ENCODE results near the gene PROZ. TPM values are rescaled to one million over a fixed set of nuclear protein-coding genes. Genes with fewer than 3 reads are reported as not detected.

The PROZ gene
- total and polyA plus RNA-seq, 4 donors, result not detected

DNA sequence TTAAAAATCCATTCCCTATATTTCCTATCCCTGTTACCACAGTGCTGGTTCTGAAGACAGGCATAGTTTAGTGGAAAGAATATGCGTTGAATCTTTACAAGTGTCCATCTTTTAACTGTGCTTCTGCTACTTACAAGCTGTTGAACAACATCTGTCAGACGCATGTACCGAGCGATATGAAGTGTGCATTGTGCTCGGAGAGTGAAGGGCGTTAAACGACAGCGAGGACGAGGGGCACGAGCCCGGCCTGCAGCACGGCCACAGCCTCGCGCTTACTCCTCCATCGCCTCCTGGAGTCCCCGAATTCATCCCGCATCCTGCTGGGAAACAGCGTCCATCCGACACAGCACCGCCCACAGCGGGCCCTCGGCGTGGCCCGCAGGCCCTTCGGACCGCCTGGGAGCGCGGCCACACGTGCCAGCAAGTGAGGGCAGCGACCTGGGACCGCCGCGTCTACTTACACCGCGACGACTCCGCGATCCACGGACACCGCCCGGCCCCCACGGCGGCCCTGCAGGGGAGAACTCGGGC lies 49.5 kb downstream of the PROZ start:
- TF ChIP-seq, protein P1, sequence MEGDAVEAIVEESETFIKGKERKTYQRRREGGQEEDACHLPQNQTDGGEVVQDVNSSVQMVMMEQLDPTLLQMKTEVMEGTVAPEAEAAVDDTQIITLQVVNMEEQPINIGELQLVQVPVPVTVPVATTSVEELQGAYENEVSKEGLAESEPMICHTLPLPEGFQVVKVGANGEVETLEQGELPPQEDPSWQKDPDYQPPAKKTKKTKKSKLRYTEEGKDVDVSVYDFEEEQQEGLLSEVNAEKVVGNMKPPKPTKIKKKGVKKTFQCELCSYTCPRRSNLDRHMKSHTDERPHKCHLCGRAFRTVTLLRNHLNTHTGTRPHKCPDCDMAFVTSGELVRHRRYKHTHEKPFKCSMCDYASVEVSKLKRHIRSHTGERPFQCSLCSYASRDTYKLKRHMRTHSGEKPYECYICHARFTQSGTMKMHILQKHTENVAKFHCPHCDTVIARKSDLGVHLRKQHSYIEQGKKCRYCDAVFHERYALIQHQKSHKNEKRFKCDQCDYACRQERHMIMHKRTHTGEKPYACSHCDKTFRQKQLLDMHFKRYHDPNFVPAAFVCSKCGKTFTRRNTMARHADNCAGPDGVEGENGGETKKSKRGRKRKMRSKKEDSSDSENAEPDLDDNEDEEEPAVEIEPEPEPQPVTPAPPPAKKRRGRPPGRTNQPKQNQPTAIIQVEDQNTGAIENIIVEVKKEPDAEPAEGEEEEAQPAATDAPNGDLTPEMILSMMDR (IDR thresholded peaks at IDR 0.05; ENCODE audit: control extremely low read depth, extremely low read depth), result no peak
- DNase-seq (peak; percentile 44 to 53 (median 46)), ATAC-seq (ENCODE audit: insufficient read depth, low FRiP score) (peak; percentile 31)
- Histone ChIP-seq H3K9me3 (ENCODE audit: control insufficient read depth in 4 of 4, insufficient read depth in 3 of 4, low read length in 3 of 4) (no peaks in the 10 kb centered on the region), H3K27ac (ENCODE audit: low read depth in 1 of 2, low read length in 1 of 2) (peak overlapping the region; percentile 99 to 100), H3K4me3 (peak overlapping the region; percentile 83), H3K4me1 (ENCODE audit: control insufficient read depth in 5 of 5, insufficient read depth in 5 of 5, low read length in 5 of 5) (peaks cover 0 to 27% (median 12%) of the 10 kb centered on the region in 5 donors), H3K27me3 (ENCODE audit: control insufficient read depth in 3 of 3, insufficient read depth in 3 of 3, low read length in 2 of 3) (no peaks in the 10 kb centered on the region), H3K9ac (ENCODE audit: insufficient read depth in 1 of 2, low read length in 2 of 2) (peak overlapping the region; percentile 18 to 88), H3K36me3 (ENCODE audit: control insufficient read depth in 4 of 4, insufficient read depth in 4 of 4, low read length in 4 of 4) (peaks cover 0 to 7% (median 0%) of the 10 kb centered on the region in 4 donors)
- WGBS, 2 donors, result 0% methylated on average over 43 to 44 of the region's 44 CpGs

DNA sequence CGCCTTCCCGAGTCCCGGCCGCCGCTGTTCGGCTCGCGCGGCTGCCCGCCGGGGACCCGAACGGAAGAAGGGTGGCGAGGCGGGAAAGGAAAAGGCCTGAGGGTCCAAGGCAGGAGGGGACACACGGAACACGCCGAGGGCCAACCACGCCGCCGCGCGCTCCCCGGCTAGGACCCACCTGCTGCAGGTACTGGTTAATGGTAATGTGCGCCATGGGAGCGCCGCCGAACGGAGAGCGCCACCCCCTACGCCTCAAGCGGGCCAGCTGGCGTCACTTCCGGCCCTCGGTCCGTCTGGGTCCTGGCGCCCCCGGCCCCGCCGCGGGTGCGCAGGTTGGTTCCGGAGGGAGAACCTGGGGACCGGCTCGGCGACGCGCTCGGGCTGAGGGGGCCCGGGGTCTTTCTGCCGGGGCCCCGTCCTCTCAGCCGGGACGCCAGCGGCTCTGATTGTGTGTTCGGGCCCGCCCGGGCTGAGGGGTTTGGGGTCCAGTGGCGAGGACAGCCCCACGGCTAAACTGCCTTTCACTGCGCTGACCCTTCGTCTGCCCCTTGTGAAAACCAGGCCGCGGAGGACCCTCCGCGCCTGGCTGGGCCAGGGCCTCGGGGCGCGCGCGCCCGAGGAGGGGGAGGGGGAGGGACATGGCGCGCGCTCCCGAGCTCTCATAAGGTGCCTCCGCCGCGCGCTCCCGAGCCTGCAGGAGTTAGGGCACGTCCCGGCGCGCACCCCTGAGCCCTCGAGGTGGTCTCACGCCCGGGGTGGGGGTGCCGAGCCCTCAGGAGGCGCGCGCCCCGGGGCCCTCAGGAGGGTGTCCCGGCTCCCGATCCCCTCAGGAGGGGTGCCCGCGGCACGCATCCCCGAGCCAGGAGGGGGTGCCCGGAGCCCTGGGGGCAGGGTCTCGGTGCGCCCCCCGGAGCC lies 50.2 kb downstream of the PROZ start, which contains the start of gene PCID2:
Gene PCID2 (minus strand): TSS at position 249 of the 915 bp plus-strand sequence. CDS start 35 bp downstream, at position 214.
- Histone ChIP-seq H3K36me3 (ENCODE audit: control insufficient read depth in 4 of 4, insufficient read depth in 4 of 4, low read length in 4 of 4) (peaks cover 0 to 4% (median 0%) of the 10 kb centered on the region in 4 donors), H3K4me1 (ENCODE audit: control insufficient read depth in 5 of 5, insufficient read depth in 5 of 5, low read length in 5 of 5) (peaks cover 0 to 27% (median 12%) of the 10 kb centered on the region in 5 donors), H3K27ac (ENCODE audit: low read depth in 1 of 2, low read length in 1 of 2) (peak within 1 kb of the TSS; percentile 99 to 100), H3K9me3 (ENCODE audit: control insufficient read depth in 4 of 4, insufficient read depth in 3 of 4, low read length in 3 of 4) (no peaks in the 10 kb centered on the region), H3K9ac (ENCODE audit: insufficient read depth in 1 of 2, low read length in 2 of 2) (peak within 1 kb of the TSS; percentile 49 to 88), H3K4me3 (peak within 1 kb of the TSS; percentile 83), H3K27me3 (ENCODE audit: control insufficient read depth in 3 of 3, insufficient read depth in 3 of 3, low read length in 2 of 3) (no peaks in the 10 kb centered on the region)
- DNase-seq, result peak; percentile 92 to 95 (median 94)
- TF ChIP-seq, protein P1 (IDR thresholded peaks at IDR 0.05; ENCODE audit: control extremely low read depth, extremely low read depth), result no peak
- ATAC-seq (ENCODE audit: insufficient read depth, low FRiP score), result peak; percentile 91
- WGBS, 2 donors, result 0 to 1% methylated on average over 81 to 103 of the region's 103 CpGs

DNA sequence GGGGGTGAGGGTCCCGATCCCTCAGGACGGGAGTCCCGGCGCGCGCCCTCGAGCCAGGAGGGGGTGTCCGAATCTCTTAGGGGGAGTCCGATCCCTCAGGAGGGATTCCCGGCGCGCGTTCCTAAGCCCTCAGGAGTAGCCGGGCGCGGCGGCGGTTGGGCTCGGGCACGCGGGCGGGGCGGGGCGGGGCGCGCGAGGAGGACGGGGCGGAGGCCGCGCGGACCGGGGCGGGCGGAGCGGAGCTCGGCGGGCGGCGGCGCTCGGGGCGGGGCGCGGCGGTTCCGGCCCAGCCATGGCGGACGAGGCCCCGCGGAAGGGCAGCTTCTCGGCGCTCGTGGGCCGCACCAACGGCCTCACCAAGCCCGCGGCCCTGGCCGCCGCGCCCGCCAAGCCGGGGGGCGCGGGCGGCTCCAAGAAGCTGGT lies 50.9 kb downstream of the PROZ start, which contains the start of gene CUL4A:
Gene CUL4A (plus strand): TSS at position 278 of the 423 bp plus-strand sequence. CDS start 15 bp downstream, at position 293.
- H3K4me1 ChIP-seq (ENCODE audit: control insufficient read depth in 5 of 5, insufficient read depth in 5 of 5, low read length in 5 of 5), result peaks cover 0 to 27% (median 12%) of the 10 kb centered on the region in 5 donors

More for the DNA sequence above, 50.9 kb downstream of the PROZ start, which contains the start of gene CUL4A:
- peak; percentile 83 to 87 (median 85) for DNase-seq
- Histone ChIP-seq H3K4me3 (peak within 1 kb of the TSS; percentile 83), H3K9me3 (ENCODE audit: control insufficient read depth in 4 of 4, insufficient read depth in 3 of 4, low read length in 3 of 4) (no peaks in the 10 kb centered on the region), H3K27me3 (ENCODE audit: control insufficient read depth in 3 of 3, insufficient read depth in 3 of 3, low read length in 2 of 3) (no peaks in the 10 kb centered on the region), H3K9ac (ENCODE audit: insufficient read depth in 1 of 2, low read length in 2 of 2) (peak within 1 kb of the TSS; percentile 43 to 49), H3K36me3 (ENCODE audit: control insufficient read depth in 4 of 4, insufficient read depth in 4 of 4, low read length in 4 of 4) (peaks cover 0 to 4% (median 0%) of the 10 kb centered on the region in 4 donors), H3K27ac (ENCODE audit: low read depth in 1 of 2, low read length in 1 of 2) (peak within 1 kb of the TSS; percentile 99 to 100)
- 1% methylated on average over 28 to 66 of the region's 66 CpGs for WGBS, 2 donors
- peak; percentile 61 for ATAC-seq (ENCODE audit: insufficient read depth, low FRiP score)
- TF ChIP-seq, protein P1 (IDR thresholded peaks at IDR 0.05; ENCODE audit: control extremely low read depth, extremely low read depth), result no peak

Data from lung (tissue), 12 donors.